Mucosa of rectum (tissue), 2 donors: ENCODE data around the gene DDT.
"Not testable (repeated sequence)": the region's sequence is repeated elsewhere in the genome, so short reads cannot be mapped to it uniquely, and the experiment has no call there.

Experiments
- H3K27ac ChIP-seq, 2 donors: one replicate each; pipeline ENCODE4 v1.7.0; 2013; ENCODE audit warnings: inconsistent platforms in 2 of 2, low read depth in 2 of 2, low read length in 2 of 2
- H3K27me3 ChIP-seq, 2 donors: one replicate each; pipeline ENCODE4 v1.7.0; 2013; ENCODE audit warnings: low read length in 2 of 2; ENCODE audit not compliant: control insufficient read depth in 2 of 2, insufficient read depth in 2 of 2
- H3K36me3 ChIP-seq, 2 donors: one replicate each; pipeline ENCODE4 v1.7.0; 2013; ENCODE audit warnings: low read length in 2 of 2; ENCODE audit not compliant: control insufficient read depth in 2 of 2, insufficient read depth in 2 of 2
- H3K4me1 ChIP-seq, 2 donors: one replicate each; pipeline ENCODE4 v1.7.0; 2013; ENCODE audit warnings: low read length in 2 of 2, mild to moderate bottlenecking in 1 of 2; ENCODE audit not compliant: control insufficient read depth in 2 of 2, insufficient read depth in 2 of 2
- H3K4me3 ChIP-seq, 2 donors: one replicate each; pipeline ENCODE4 v1.7.0; 2013; ENCODE audit warnings: low read length in 2 of 2
- H3K9ac ChIP-seq, 2 donors: one replicate each; pipeline ENCODE4 v1.7.0; 2013; ENCODE audit warnings: low read length in 2 of 2, low read depth in 1 of 2, mild to moderate bottlenecking in 1 of 2
- H3K9me3 ChIP-seq, 2 donors: one replicate each; pipeline ENCODE4 v1.7.0; 2013; ENCODE audit warnings: low read length in 2 of 2; ENCODE audit not compliant: control insufficient read depth in 2 of 2
- donor health status: healthy.
- donor health status: Normal muscosa, but diverticular disease.

Gene DDT

DNA sequence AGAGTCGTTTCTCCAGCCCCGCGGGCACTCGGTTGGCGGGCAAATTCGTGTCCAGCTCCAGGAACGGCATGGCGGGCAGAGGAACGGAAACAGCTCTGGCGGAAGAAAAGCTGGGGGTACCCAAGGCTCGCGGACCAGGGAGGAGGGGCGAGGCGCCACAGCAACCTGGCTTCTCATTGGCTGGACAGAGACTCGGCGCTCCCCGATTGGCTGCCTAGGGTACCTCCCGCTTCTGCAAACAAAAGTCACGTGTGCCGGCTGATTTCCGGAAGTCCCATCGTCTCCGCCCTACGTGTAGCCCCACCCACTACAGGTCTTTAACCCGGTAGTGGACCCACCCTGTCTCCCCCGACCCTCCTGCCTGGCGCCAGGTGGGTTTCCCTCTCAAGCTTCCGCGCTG, at the start of gene DDT:
Gene DDT, minus strand, starts transcription at position 97 of the 400 bp plus-strand sequence. Its CDS starts 27 bp downstream, at position 70.
- peaks cover 26% of the 10 kb centered on the region in 2 donors for H3K36me3 ChIP-seq
- not testable (repeated sequence) for H3K9ac ChIP-seq, H3K9me3 ChIP-seq, H3K27me3 ChIP-seq, H3K4me1 ChIP-seq, H3K27ac ChIP-seq, H3K4me3 ChIP-seq

DNA sequence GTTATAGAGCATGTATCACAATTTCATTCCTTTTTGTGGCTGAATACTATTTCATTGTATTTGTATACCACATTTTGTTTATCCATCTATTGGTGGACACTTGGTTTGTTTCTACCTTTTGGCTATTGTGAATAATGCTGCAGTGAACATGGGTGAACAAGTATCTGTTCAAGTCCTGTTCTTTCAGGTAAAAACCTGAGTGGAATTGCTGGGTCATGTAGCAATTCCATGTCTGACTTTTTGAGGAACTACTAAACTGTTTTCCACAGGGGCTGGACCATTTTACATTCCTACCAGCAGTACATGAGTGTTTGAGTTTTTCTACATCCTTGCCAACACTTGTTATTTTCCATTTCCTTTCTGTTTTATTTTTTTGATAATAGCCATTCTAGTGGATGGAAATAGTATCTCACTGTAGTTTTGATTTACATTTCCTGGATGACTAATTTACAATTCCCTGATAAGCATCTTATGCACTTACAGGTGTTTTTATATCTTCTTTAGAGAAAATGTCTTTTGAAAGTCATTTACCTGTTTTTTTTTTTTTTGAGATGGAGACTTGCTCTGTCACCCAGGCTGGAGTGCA, 49.1 kb upstream of the DDT start:
- no peak overlapping the region for H3K27ac ChIP-seq
- H3K4me1 ChIP-seq, result no peaks in the 10 kb centered on the region
- no peaks in the 10 kb centered on the region for H3K9me3 ChIP-seq
- H3K9ac ChIP-seq, result no peak overlapping the region
- no peak overlapping the region for H3K4me3 ChIP-seq
- no peaks in the 10 kb centered on the region for H3K36me3 ChIP-seq
- no peaks in the 10 kb centered on the region for H3K27me3 ChIP-seq

GRCh38 chr22:24021304-24021703, 47.1 kb upstream of the DDT start:
- Histone ChIP-seq H3K27ac (no peak overlapping the region), H3K4me1 (no peaks in the 10 kb centered on the region), H3K9ac (no peak overlapping the region), H3K9me3 (no peaks in the 10 kb centered on the region), H3K36me3 (no peaks in the 10 kb centered on the region), H3K4me3 (no peak overlapping the region), H3K27me3 (no peaks in the 10 kb centered on the region)

DNA sequence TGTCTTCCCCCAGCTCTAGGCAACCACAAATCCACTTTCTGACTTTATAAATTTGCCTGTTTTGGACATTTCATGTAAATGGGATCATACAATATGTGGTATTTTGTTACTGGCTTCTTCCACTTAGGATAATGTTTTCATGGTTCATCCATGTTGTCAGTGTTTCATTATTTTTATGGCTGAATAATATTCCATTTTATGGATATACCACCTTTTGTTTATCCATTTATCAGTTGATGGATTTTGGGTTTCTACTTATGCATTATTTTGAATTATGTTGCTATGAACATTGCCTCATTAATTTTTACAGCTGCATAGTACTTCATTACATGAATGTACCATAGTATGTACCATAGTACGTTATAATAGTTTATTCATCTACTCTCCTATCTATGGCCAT, 41.9 kb upstream of the DDT start:
- H3K27ac ChIP-seq, result no peak overlapping the region
- H3K9ac ChIP-seq, result no peak overlapping the region
- no peaks in the 10 kb centered on the region for H3K27me3 ChIP-seq
- H3K4me3 ChIP-seq, result no peak overlapping the region
- no peaks in the 10 kb centered on the region for H3K9me3 ChIP-seq
- peaks cover 7 to 12% of the 10 kb centered on the region in 2 donors for H3K4me1 ChIP-seq
- H3K36me3 ChIP-seq, result no peaks in the 10 kb centered on the region

DNA sequence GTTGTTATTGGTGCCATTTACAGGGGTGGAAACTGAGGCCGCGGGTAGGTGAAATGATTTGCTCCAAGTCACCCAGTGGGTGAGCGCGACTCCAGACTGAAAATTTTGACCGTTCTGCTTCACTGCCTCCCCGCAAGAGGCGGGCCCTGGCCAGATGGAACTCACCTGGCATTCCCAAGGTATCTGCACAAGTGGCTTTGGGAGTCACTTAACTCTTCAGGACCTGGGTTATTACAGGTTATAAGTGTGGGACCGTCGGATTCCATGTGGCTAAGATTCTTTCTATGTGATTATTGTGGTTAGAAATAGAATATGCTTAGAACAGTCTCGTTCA, 37.5 kb upstream of the DDT start:
- peak overlapping the region; percentile 82 to 86 for H3K27ac ChIP-seq

DNA sequence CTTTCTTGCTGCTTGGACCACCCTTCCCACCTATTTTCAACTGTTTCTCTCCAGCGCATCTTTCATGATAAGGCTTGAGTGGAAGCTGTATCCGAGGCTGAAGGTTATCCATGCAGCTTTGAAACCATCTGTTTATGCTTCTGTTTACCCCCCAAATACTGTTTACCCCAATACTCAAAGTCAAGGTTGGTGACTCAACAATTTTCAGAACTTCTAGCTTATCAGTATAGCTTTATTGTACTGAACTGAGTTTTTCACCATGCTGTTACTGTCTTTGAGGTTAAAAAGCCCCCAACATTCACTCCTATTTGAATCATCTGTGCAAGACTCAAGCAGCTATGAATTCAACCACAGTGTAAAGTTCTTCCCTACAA, 35.8 kb upstream of the DDT start:
- H3K27ac ChIP-seq, result no peak overlapping the region
- no peak overlapping the region for H3K4me3 ChIP-seq
- no peaks in the 10 kb centered on the region for H3K9me3 ChIP-seq
- no peaks in the 10 kb centered on the region for H3K27me3 ChIP-seq
- no peak overlapping the region for H3K9ac ChIP-seq
- H3K4me1 ChIP-seq, result peaks cover 7 to 15% of the 10 kb centered on the region in 2 donors
- no peaks in the 10 kb centered on the region for H3K36me3 ChIP-seq

More for the DNA sequence above, 37.5 kb upstream of the DDT start:
- Histone ChIP-seq H3K4me1 (peaks cover 7 to 15% of the 10 kb centered on the region in 2 donors), H3K9ac (peak overlapping the region; percentile 81 to 83), H3K9me3 (no peaks in the 10 kb centered on the region), H3K27me3 (no peaks in the 10 kb centered on the region), H3K36me3 (no peaks in the 10 kb centered on the region), H3K4me3 (peak overlapping the region; percentile 93 to 95)

DNA sequence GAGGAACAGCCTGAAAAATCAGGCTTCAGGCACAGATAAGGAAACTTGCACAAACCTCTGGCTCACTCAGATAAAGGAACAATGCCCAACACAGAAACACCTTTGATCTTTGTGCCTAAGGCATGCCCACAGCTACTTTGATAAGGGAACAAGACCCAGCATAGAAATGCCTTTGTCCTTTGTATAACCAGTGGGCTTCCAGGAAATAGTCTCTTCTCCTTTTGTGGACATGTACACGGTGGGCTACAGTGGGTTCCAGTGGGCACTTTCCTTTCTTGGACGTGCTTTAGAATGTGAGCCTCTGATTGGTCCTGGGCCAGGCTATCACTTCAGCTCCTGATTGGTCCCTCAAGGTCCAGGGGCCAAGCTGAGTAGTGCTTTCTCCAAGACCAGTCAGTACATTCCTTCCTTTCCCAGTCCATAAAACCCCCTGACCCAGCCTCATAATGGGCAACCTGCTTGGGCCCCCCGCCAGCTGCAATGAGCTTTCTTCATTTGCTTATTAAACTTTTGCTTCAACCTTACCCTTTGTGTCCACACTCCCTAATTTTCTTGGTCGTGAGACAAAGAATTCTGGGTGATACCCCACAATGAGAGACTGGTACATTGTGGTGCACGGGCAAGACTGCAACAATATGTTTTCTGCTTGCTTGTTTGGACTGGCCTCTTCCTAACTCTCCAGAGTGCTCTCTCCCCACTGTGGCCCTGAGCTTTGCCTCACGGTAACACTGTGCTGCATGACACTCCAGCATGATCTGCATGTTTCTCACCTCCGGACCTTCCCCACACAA, 35.2 kb upstream of the DDT start:
- H3K27me3 ChIP-seq, result no peaks in the 10 kb centered on the region
- peaks cover 7 to 15% of the 10 kb centered on the region in 2 donors for H3K4me1 ChIP-seq
- no peaks in the 10 kb centered on the region for H3K36me3 ChIP-seq
- H3K4me3 ChIP-seq, result no peak overlapping the region
- no peaks in the 10 kb centered on the region for H3K9me3 ChIP-seq
- H3K9ac ChIP-seq, result no peak overlapping the region
- H3K27ac ChIP-seq, result no peak overlapping the region

DNA sequence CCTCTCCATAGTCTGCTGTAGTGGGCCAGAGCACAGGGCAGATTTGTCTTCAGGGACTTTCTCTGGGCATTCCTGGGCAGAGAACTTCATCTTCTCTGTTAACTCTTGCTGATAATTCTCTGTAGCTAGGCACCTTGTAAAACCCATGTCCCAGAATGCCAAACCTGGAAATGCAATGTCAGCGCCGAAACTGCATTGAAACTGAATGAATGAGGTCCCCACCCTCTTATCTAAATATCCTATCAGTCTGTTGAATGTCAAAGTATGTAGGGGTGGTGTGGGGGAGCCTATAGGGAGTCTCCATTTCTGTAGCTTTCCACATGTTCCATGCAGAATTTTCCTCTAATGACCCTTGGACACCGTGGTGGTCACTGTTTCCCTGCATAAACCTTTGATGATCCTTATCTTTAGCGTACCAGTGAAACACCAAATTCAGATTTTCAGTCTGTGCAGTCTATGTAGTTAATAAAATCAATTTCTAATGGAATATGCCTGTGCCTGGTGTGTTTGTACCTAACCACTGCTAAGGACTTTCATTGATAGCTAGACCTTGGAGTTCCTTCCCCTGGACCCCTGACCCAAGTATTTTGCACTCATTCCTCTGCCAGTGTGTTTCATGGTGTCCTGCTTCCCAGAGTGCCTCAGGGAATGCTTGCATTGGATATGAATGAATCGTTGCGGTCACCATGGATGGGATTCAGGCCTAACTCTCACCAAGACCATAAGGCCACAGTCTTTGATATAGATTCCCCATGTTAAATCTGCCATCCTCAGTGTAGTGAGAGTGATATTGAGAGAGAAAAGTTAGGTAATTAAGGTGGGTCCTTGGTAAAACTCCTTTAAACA, 34.4 kb upstream of the DDT start:
- H3K9ac ChIP-seq, result no peak overlapping the region
- no peak overlapping the region for H3K27ac ChIP-seq
- H3K4me3 ChIP-seq, result no peak overlapping the region
- no peaks in the 10 kb centered on the region for H3K9me3 ChIP-seq
- peaks cover 7 to 15% of the 10 kb centered on the region in 2 donors for H3K4me1 ChIP-seq
- H3K36me3 ChIP-seq, result no peaks in the 10 kb centered on the region
- no peaks in the 10 kb centered on the region for H3K27me3 ChIP-seq

- Histone ChIP-seq H3K4me3 (no peak overlapping the region), H3K36me3 (no peaks in the 10 kb centered on the region)
Observed at GRCh38 chr22:24008022-24008283, 33.7 kb upstream of the DDT start.

GRCh38 chr22:24007253-24008021, 33.2 kb upstream of the DDT start:
- Histone ChIP-seq H3K4me3 (no peak overlapping the region), H3K9ac (no peak overlapping the region), H3K9me3 (no peaks in the 10 kb centered on the region), H3K27ac (no peak overlapping the region), H3K4me1 (peaks cover 3 to 13% of the 10 kb centered on the region in 2 donors), H3K36me3 (no peaks in the 10 kb centered on the region), H3K27me3 (no peaks in the 10 kb centered on the region)

More at GRCh38 chr22:24008022-24008283, 33.7 kb upstream of the DDT start:
- Histone ChIP-seq H3K9me3 (no peaks in the 10 kb centered on the region), H3K27ac (no peak overlapping the region), H3K9ac (no peak overlapping the region), H3K4me1 (peaks cover 4 to 15% of the 10 kb centered on the region in 2 donors), H3K27me3 (no peaks in the 10 kb centered on the region)
